Neural progenitor cell (in vitro differentiated cells): ENCODE results near the gene ASAP2. TPM values are rescaled to one million over a fixed set of nuclear protein-coding genes. Genes with fewer than 3 reads are reported as not detected.

Experiments used
- DNase-seq: peaks from one replicate; pipeline ENCODE4 v3.0.0-alpha.2; 2016; ENCODE audit warnings: low spot score
- H2AFZ ChIP-seq: fragments of 200-600 bp; sonication (generic); replicated peaks from 2 replicates; pipeline ENCODE4 v1.6.1; 2016; ENCODE audit warnings: antibody characterized with exemption
- H3F3A ChIP-seq: fragments of 200-600 bp; sonication (generic); 2 replicates; pipeline ENCODE4 v1.6.1; 2016; ENCODE audit warnings: antibody characterized with exemption, low read depth
- H3K27ac ChIP-seq: fragments of 200-600 bp; sonication (generic); 2 replicates; pipeline ENCODE4 v1.5.1; 2016; ENCODE audit warnings: mild to moderate bottlenecking
- H3K27me3 ChIP-seq: fragments of 200-600 bp; sonication (generic); 2 replicates; pipeline ENCODE4 v1.6.1; 2016; ENCODE audit warnings: mild to moderate bottlenecking, moderate library complexity
- H3K36me3 ChIP-seq: fragments of 200-600 bp; sonication (generic); 2 replicates; pipeline ENCODE4 v1.5.1; 2016
- H3K4me1 ChIP-seq: fragments of 200-600 bp; sonication (generic); 2 replicates; pipeline ENCODE4 v1.6.1; 2016; ENCODE audit warnings: mixed run types
- H3K4me2 ChIP-seq: fragments of 200-600 bp; sonication (generic); 2 replicates; pipeline ENCODE4 v1.6.1; 2016
- H3K4me3 ChIP-seq: fragments of 200-600 bp; sonication (generic); 2 replicates; pipeline ENCODE4 v1.5.1; 2016
- H3K79me2 ChIP-seq: fragments of 200-600 bp; sonication (generic); 2 replicates; pipeline ENCODE4 v1.6.1; 2016; ENCODE audit warnings: low read depth
- H3K9ac ChIP-seq: fragments of 200-600 bp; sonication (generic); 2 replicates; pipeline ENCODE4 v1.6.1; 2016
- H3K9me3 ChIP-seq: fragments of 200-600 bp; sonication (generic); 2 replicates; pipeline ENCODE4 v1.5.1; 2016; ENCODE audit warnings: low read depth
- H4K20me1 ChIP-seq: fragments of 200-600 bp; sonication (generic); 2 replicates; pipeline ENCODE4 v1.6.1; 2016; ENCODE audit warnings: low read depth
- H3K27ac Mint-ChIP-seq: 3 replicates; pipeline ENCODE4 v1.8.0; 2021; ENCODE audit warnings: mixed read lengths
- H3K27me3 Mint-ChIP-seq: 2 replicates; pipeline ENCODE4 v1.8.0; 2022; ENCODE audit warnings: low read depth, mild to moderate bottlenecking, inconsistent platforms, moderate library complexity, mixed read lengths; ENCODE audit not compliant: insufficient read depth
- H3K36me3 Mint-ChIP-seq: 3 replicates; pipeline ENCODE4 v1.8.0; 2021; ENCODE audit warnings: mixed read lengths
- H3K4me1 Mint-ChIP-seq: 3 replicates; pipeline ENCODE4 v1.8.0; 2021; ENCODE audit warnings: mixed read lengths
- H3K4me3 Mint-ChIP-seq: 3 replicates; pipeline ENCODE4 v1.8.0; 2021; ENCODE audit warnings: mild to moderate bottlenecking, moderate library complexity, mixed read lengths
- H3K9me3 Mint-ChIP-seq: 3 replicates; pipeline ENCODE4 v1.8.0; 2020; ENCODE audit warnings: mixed read lengths
- CTCF ChIP-seq: fragments of 200-600 bp; sonication (generic); IDR thresholded peaks from 2 replicates; pipeline ENCODE4 v1.5.1; 2017; ENCODE audit warnings: antibody characterized with exemption, mild to moderate bottlenecking
- EZH2 ChIP-seq: fragments of 200-600 bp; sonication (generic); IDR thresholded peaks from 2 replicates; pipeline ENCODE4 v1.6.1; 2017; ENCODE audit warnings: antibody characterized with exemption, mild to moderate bottlenecking, moderate library complexity
- EZH2phosphoT487 ChIP-seq: fragments of 200-600 bp; sonication (generic); IDR thresholded peaks from 2 replicates; pipeline ENCODE4 v1.6.1; 2017; ENCODE audit warnings: antibody characterized with exemption
- total RNA-seq: library from RNA; depleted of rRNA; stranded (reverse); fragments of >200 nt; gene quantifications from 2 replicates; pipeline ENCODE4 v1.2.3, GENCODE V29; 2015; ENCODE audit warnings: low replicate concordance

Gene ASAP2
- total RNA-seq, 1 donor from 2014 or later: 31.7 TPM

DNA sequence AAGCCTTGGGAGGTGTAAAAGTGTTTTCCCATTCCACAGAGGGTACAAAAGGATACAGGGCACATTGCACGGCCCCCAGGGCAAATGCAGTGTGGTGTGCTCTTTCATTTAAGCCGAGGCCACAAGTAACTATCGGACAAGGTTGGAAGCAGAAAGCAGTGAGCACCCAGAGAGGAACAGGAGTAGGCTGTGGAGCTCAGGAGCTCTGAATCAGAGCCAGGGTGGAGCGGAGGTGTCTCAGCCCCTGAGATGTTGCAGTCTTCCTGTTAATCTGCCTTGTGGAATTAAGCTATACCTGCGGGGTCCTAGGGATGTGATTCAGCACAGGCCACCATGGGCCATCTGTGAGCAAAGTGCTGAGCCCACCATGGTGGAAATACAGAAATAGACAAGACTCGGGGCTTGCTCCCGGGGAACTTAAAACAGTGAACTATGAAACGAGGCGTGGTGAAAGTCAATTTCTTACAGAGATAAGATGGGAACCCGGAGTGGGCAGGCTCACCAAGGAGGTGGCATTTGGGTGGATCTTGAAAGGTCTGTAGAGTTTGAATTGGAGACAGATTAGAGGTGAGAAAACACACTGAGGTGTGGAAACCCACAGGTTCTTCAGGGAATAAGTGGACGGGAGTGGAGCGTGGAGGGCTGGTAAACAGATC is 44.0 kb downstream of the ASAP2 start:
- Histone ChIP-seq H3K4me3 (no peak overlapping the region), H3K36me3 (no peaks in the 10 kb centered on the region)

DNA sequence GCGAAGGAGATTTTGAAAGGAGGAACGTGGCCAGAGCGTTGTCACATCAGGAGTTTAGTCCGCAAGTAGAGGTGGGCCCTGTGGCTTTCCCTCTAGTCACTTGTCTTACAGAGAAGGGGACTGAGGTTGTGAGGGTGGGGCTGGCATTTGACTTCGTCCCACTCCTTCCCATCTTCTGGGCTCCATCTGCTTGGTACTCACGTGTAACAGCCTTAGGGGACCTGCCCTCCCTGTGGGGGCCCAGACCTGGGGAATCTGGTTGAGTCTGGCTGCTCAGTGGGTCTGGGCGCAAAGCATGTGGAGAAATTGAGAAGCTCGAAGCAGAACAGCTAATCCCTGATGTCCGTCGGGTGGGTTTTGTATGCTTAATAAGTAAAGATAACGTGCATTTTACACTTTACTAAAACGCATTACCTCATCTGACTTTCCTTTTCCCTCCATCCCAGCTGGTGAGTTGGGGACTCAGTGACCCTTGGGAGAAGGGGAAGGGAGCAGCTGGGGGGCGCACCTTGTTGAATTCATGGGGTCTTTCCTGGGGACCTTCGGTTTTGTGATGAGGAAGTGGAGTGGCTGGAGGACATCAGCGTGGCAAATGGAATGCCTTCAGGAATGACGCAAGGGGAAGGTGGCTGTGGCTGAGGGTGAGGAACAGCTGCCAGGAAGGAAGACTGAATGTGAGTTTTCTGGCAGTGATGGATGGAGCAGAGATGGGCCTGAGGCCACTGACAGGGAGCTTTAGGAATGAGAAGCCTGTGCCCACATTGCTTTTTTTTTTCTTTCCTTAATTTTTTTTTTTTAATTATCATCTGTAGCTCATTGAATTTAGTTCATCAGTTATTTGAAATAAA is 44.8 kb downstream of the ASAP2 start:
- H3K9ac ChIP-seq: no peak overlapping the region
- no peak overlapping the region for H3K4me2 ChIP-seq
- no peaks in the 10 kb centered on the region for H3F3A ChIP-seq
- H4K20me1 ChIP-seq: peaks cover 85% of the 10 kb centered on the region
- H3K27ac Mint-ChIP-seq: peak overlapping the region; percentile 91
- H3K36me3 Mint-ChIP-seq: peaks cover 9% of the 10 kb centered on the region
- peaks cover 58% of the 10 kb centered on the region for H3K4me1 Mint-ChIP-seq
- H3K27me3 Mint-ChIP-seq: no peaks in the 10 kb centered on the region
- H3K79me2 ChIP-seq: peaks cover 83% of the 10 kb centered on the region
- TF ChIP-seq CTCF (no peak), EZH2 (no peak), EZH2phosphoT487 (no peak)
- no peak for DNase-seq
- no peaks in the 10 kb centered on the region for H3K36me3 ChIP-seq
- no peak overlapping the region for H3K4me3 ChIP-seq
- H3K9me3 ChIP-seq: no peaks in the 10 kb centered on the region
- peaks cover 5% of the 10 kb centered on the region for H3K4me1 ChIP-seq
- no peaks in the 10 kb centered on the region for H3K27me3 ChIP-seq
- no peak overlapping the region for H2AFZ ChIP-seq
- H3K27ac ChIP-seq: no peak overlapping the region
- no peaks in the 10 kb centered on the region for H3K9me3 Mint-ChIP-seq
- peak overlapping the region; percentile 46 for H3K4me3 Mint-ChIP-seq

More for the DNA sequence above, 44.0 kb downstream of the ASAP2 start:
- H3K27me3 ChIP-seq: no peaks in the 10 kb centered on the region
- Mint-ChIP-seq H3K27ac (peak overlapping the region; percentile 91), H3K27me3 (no peaks in the 10 kb centered on the region), H3K36me3 (peaks cover 9% of the 10 kb centered on the region), H3K9me3 (no peaks in the 10 kb centered on the region), H3K4me1 (peaks cover 53% of the 10 kb centered on the region), H3K4me3 (no peak overlapping the region)
- peaks cover 4% of the 10 kb centered on the region for H3K4me1 ChIP-seq
- no peak overlapping the region for H3K4me2 ChIP-seq
- H3F3A ChIP-seq: no peaks in the 10 kb centered on the region
- no peak overlapping the region for H2AFZ ChIP-seq
- no peaks in the 10 kb centered on the region for H3K9me3 ChIP-seq
- no peak for DNase-seq
- H3K27ac ChIP-seq: no peak overlapping the region
- no peak overlapping the region for H3K9ac ChIP-seq
- H3K79me2 ChIP-seq: peaks cover 85% of the 10 kb centered on the region
- peaks cover 85% of the 10 kb centered on the region for H4K20me1 ChIP-seq
- TF ChIP-seq EZH2 (no peak), EZH2phosphoT487 (no peak), CTCF (no peak)

- DNase-seq: no peak
- Mint-ChIP-seq H3K9me3 (no peaks in the 10 kb centered on the region), H3K27me3 (no peaks in the 10 kb centered on the region), H3K4me1 (peaks cover 61% of the 10 kb centered on the region), H3K4me3 (peak overlapping the region; percentile 46), H3K27ac (peak overlapping the region; percentile 91), H3K36me3 (peaks cover 9% of the 10 kb centered on the region)
- no peaks in the 10 kb centered on the region for H3K9me3 ChIP-seq
- no peak overlapping the region for H3K27ac ChIP-seq
- H3K27me3 ChIP-seq: no peaks in the 10 kb centered on the region
- H3K79me2 ChIP-seq: peaks cover 83% of the 10 kb centered on the region
- TF ChIP-seq EZH2phosphoT487 (no peak), EZH2 (no peak), CTCF (no peak)
- H3K4me2 ChIP-seq: no peak overlapping the region
- H2AFZ ChIP-seq: no peak overlapping the region
- no peak overlapping the region for H3K4me3 ChIP-seq
- no peaks in the 10 kb centered on the region for H3F3A ChIP-seq
- H4K20me1 ChIP-seq: peaks cover 85% of the 10 kb centered on the region
- no peak overlapping the region for H3K9ac ChIP-seq
- peaks cover 11% of the 10 kb centered on the region for H3K4me1 ChIP-seq
- no peaks in the 10 kb centered on the region for H3K36me3 ChIP-seq
Observed at GRCh38 chr2:9252002-9252357, 45.4 kb downstream of the ASAP2 start.
